ENCODE results near the gene ALK.

- TF ChIP-seq CTCF (IDR thresholded peaks at IDR 0.05): no peak
- TF ChIP-seq POLR2A (IDR thresholded peaks at IDR 0.05): no peak
Measured at GRCh38 chr2:29697715-29698114, 223.7 kb downstream of the ALK start.

Data from Peyer's patch (tissue), 4 donors.